Suprapubic skin (tissue), 4 donors: ENCODE data around the gene FAAP20.

Experiments used
- CTCF ChIP-seq, 2 donors: fragments of 200-600 bp in 1 of 2; fragments of 450-650 bp in 1 of 2; sonication (generic) in 1 of 2; IDR thresholded peaks; one replicate each; pipeline ENCODE4 v1.5.1; 2016 to 2019; ENCODE audit warnings: antibody characterized with exemption in 2 of 2, mild to moderate bottlenecking in 1 of 2, moderate library complexity in 1 of 2
- EP300 ChIP-seq: sonication (generic); formaldehyde crosslinking; IDR thresholded peaks from one replicate; pipeline ENCODE4 v1.6.1; 2017; ENCODE audit warnings: antibody characterized with exemption
- POLR2A ChIP-seq, 2 donors: fragments of 450-650 bp; IDR thresholded peaks; one replicate each; pipeline ENCODE4 v1.6.1; 2017; ENCODE audit warnings: antibody characterized with exemption in 2 of 2, mild to moderate bottlenecking in 2 of 2, moderate library complexity in 2 of 2
- POLR2AphosphoS5 ChIP-seq, 3 donors: sonication (generic); formaldehyde crosslinking; IDR thresholded peaks; one replicate each; pipeline ENCODE4 v1.6.1; 2017; ENCODE audit warnings: antibody characterized with exemption in 3 of 3

GRCh38 chr1:2173546-2174347 lies 20.8 kb downstream of the FAAP20 start:
- no peak for TF ChIP-seq CTCF (IDR thresholded peaks at IDR 0.05)
- TF ChIP-seq POLR2A (IDR thresholded peaks at IDR 0.05): no peak
- no peak for TF ChIP-seq POLR2AphosphoS5 (IDR thresholded peaks at IDR 0.05)
- TF ChIP-seq EP300: no peak
